Measurements from ENCODE around the gene C4orf17. TPM values are rescaled to one million over a fixed set of nuclear protein-coding genes. Genes with fewer than 3 reads are reported as not detected.
"Not testable (repeated sequence)": the region's sequence is repeated elsewhere in the genome, so short reads cannot be mapped to it uniquely, and the experiment has no call there.

C4orf17 gene
- total and polyA plus RNA-seq, 2 experiments from 2014 or later, result not detected

DNA sequence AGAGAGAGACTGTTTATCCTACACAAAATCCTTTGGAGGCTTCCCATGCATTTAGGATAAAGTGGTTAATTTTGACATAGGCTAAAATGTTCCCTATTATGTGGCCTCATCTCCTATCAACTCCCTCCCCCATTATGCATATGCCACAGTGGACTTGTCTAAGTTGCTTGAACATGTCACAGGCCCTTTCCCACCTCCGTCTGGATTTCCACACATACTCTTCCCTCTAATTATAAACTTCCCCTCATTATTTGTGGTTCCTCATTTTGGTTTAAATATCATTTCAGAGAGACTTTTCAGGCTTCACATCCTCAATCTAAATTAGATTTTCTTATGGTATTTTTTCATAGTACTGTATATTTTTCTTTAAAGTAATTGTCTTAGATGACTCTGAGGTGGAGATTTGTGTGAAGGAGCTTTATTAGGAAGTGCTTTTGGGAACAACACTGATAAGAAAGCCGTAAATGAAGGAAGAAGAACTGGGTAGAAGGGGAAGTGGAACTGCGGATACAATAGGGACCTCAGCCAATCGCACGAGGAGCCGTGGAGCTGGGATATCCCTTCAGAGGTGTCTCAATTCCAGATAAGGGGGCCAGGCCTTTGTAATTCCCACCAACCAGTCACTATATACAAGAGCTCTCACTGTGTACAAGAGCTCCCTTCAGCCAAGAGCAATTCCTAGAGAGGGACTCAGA is 7.9 kb downstream of the C4orf17 start:
- H3K4me1 ChIP-seq (ENCODE audit: low read depth), result no peaks in the 10 kb centered on the region
- H3K36me3 ChIP-seq, result no peaks in the 10 kb centered on the region
- TF ChIP-seq, protein P1, sequence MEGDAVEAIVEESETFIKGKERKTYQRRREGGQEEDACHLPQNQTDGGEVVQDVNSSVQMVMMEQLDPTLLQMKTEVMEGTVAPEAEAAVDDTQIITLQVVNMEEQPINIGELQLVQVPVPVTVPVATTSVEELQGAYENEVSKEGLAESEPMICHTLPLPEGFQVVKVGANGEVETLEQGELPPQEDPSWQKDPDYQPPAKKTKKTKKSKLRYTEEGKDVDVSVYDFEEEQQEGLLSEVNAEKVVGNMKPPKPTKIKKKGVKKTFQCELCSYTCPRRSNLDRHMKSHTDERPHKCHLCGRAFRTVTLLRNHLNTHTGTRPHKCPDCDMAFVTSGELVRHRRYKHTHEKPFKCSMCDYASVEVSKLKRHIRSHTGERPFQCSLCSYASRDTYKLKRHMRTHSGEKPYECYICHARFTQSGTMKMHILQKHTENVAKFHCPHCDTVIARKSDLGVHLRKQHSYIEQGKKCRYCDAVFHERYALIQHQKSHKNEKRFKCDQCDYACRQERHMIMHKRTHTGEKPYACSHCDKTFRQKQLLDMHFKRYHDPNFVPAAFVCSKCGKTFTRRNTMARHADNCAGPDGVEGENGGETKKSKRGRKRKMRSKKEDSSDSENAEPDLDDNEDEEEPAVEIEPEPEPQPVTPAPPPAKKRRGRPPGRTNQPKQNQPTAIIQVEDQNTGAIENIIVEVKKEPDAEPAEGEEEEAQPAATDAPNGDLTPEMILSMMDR (IDR thresholded peaks at IDR 0.05; ENCODE audit: low read depth, low read length), result no peak
- H3K4me3 ChIP-seq, result no peak overlapping the region
- H3K9me3 ChIP-seq (ENCODE audit: low read depth), result no peaks in the 10 kb centered on the region
- no peak for DNase-seq (ENCODE audit: low read depth in 1 of 2, low spot score in 1 of 2)
- no peaks in the 10 kb centered on the region for H3K27me3 ChIP-seq
- no peak overlapping the region for H3K27ac ChIP-seq

DNA sequence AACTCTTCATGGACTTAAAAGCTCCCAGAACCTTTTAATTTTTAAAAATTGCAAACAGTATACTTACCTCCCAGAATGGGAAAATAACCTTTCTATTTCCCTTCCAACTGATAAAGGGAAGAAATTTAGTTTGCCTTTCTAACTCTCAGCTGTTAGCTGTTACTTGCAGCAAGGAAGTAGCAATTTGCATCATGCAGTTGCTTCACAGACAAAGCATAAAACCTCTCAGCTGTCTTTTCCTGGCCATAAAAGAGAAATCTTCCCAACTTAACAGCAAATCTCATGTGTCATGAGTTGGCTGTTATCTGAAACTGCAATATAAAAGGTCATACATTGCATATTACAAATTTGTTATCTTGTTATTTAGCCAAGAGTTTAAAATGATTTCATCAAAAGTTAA is 18.4 kb downstream of the C4orf17 start:
- Histone ChIP-seq H3K4me3 (no peak overlapping the region), H3K36me3 (no peaks in the 10 kb centered on the region), H3K27ac (no peak overlapping the region), H3K9me3 (ENCODE audit: low read depth) (no peaks in the 10 kb centered on the region), H3K27me3 (no peaks in the 10 kb centered on the region), H3K4me1 (ENCODE audit: low read depth) (no peaks in the 10 kb centered on the region)
- TF ChIP-seq, protein P1 (IDR thresholded peaks at IDR 0.05; ENCODE audit: low read depth, low read length), result no peak
- peak in 1 of 2 donors; percentile 39 for DNase-seq (ENCODE audit: low read depth in 1 of 2, low spot score in 1 of 2)

DNA sequence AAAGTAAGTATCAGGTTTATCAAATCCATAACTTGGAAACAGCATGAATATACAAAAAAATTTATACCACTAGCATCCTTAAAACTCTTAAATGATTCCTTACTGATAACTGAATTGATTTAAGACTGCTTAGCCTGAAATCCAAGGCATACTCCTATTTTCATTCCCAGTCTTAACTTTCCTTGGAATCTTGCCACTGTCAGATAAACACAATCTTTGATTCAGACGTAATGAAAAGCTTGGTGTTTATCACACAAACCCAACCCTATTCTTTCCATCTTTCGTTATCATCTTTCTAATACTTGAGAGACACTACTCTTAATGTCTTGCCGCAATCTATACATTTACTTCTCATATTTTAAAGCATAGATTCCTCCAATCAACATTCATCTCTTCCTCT is 19.1 kb downstream of the C4orf17 start:
- Histone ChIP-seq H3K27me3 (no peaks in the 10 kb centered on the region), H3K4me1 (ENCODE audit: low read depth) (no peaks in the 10 kb centered on the region), H3K27ac (no peak overlapping the region), H3K36me3 (no peaks in the 10 kb centered on the region), H3K9me3 (ENCODE audit: low read depth) (no peaks in the 10 kb centered on the region), H3K4me3 (no peak overlapping the region)
- TF ChIP-seq, protein P1 (IDR thresholded peaks at IDR 0.05; ENCODE audit: low read depth, low read length), result no peak
- no peak for DNase-seq (ENCODE audit: low read depth in 1 of 2, low spot score in 1 of 2)

DNA sequence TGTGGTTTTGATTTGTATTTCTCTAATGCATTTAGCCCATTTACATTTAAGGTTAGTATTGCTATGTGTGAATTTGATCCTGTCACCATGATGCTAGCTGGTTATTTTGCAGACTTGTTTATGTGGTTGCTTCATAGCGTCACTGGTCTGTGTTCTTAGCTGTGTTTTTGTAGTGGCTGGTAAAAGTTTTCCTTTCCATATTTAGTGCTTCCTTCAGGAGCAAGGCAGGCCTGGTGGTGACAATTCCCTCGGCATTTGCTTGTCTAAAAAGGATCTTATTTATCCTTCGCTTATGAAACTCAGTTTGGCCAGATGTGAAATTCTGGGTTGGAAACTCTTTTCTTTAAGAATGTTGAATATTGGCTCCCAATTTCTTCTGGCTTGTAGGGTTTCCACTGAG is 23.9 kb downstream of the C4orf17 start:
- H3K36me3 ChIP-seq; H3K4me3 ChIP-seq; H3K9me3 ChIP-seq (ENCODE audit: low read depth); H3K27ac ChIP-seq; H3K27me3 ChIP-seq; H3K4me1 ChIP-seq (ENCODE audit: low read depth); DNase-seq (ENCODE audit: low read depth in 1 of 2, low spot score in 1 of 2): not testable (repeated sequence)

DNA sequence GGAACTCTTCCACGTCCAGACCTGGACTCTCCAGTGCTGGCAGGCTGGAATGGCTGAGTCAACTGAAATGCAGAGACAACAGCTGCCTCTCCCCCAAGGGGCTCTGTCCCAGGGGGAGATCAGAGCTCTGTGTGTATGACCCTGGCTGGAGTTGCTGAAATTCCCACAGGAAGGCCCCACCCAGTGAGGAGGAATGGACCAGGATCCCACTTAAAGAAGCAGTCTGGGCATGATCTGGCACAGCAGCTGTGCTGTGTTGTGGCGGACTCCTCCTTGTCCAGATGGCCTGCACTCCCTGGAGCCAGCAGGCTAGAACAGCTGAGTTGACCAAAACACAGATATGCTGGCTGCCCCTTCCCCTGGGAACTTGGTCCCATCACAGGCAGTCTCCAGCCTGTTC is 25.4 kb downstream of the C4orf17 start:
- TF ChIP-seq, protein P1 (IDR thresholded peaks at IDR 0.05; ENCODE audit: low read depth, low read length), result no peak
- no peaks in the 10 kb centered on the region for H3K36me3 ChIP-seq
- no peaks in the 10 kb centered on the region for H3K4me1 ChIP-seq (ENCODE audit: low read depth)
- H3K27ac ChIP-seq, result no peak overlapping the region
- no peak overlapping the region for H3K4me3 ChIP-seq
- no peaks in the 10 kb centered on the region for H3K9me3 ChIP-seq (ENCODE audit: low read depth)
- H3K27me3 ChIP-seq, result no peaks in the 10 kb centered on the region
- no peak for DNase-seq (ENCODE audit: low read depth in 1 of 2, low spot score in 1 of 2)

DNA sequence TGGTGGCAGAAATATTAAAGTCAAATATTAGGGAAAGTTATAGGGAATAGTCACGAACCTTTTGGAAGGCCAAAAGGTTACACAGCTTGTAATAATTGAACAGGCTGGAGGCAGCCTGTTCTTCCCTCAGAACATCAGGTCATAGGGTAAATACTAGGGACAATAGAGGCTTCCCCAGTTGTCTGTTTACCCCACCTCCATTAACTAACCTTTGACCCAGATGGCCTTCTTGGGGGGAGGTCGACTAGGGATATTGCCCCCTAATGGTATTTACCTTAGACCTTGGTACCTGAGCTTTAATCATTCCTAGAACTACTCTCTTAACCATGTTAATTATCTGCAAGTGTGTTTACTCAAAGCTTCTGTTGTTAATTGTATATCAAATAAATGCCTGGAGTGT is 26.0 kb downstream of the C4orf17 start:
- Histone ChIP-seq H3K36me3 (no peaks in the 10 kb centered on the region), H3K4me1 (ENCODE audit: low read depth) (no peaks in the 10 kb centered on the region), H3K4me3 (no peak overlapping the region), H3K27ac (no peak overlapping the region), H3K27me3 (no peaks in the 10 kb centered on the region), H3K9me3 (ENCODE audit: low read depth) (no peaks in the 10 kb centered on the region)
- TF ChIP-seq, protein P1 (IDR thresholded peaks at IDR 0.05; ENCODE audit: low read depth, low read length), result no peak
- DNase-seq (ENCODE audit: low read depth in 1 of 2, low spot score in 1 of 2), result no peak
